Erythroblast (primary cell): ENCODE data around the gene SORCS1.

Experiments used
- GATA1 ChIP-seq: IDR thresholded peaks from 2 replicates; pipeline ENCODE4 v1.6.1; 2011; ENCODE audit warnings: low read depth, mild to moderate bottlenecking, control low read depth, low read length, moderate library complexity
- POLR2A ChIP-seq: IDR thresholded peaks from 2 replicates; pipeline ENCODE4 v1.6.1; 2011; ENCODE audit warnings: mild to moderate bottlenecking, low read length

DNA sequence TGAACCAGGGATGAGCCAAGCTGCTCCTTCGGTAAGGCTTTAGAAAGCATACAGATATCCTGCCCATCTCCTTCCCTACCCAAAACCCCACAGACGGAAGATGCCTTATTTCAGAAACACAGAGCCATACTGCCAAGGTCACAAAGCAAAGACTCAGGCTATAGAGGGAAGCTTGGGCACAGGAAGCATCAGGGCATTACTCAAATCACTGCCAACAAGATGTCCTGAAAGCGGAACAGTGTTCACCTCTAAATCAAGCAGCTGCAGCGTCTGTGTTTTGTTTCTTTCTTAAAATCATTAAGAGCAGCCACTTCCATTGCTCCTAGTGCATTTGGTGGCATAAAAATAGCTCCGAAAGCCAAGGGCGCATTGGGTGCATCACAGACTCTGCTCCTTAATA lies 307.3 kb downstream of the SORCS1 start:
- TF ChIP-seq POLR2A (no peak), GATA1 (no peak)
